NCI-H146 treated with DMSO at 0.1 percent for 48 hours (cell line): ENCODE results near the gene HSPA9.

Experiments
- DNase-seq: peaks from one replicate; lab custom pipeline; 2025; ENCODE audit not compliant: unreplicated experiment; lab: John Stamatoyannopoulos, UW

HSPA9 gene

DNA sequence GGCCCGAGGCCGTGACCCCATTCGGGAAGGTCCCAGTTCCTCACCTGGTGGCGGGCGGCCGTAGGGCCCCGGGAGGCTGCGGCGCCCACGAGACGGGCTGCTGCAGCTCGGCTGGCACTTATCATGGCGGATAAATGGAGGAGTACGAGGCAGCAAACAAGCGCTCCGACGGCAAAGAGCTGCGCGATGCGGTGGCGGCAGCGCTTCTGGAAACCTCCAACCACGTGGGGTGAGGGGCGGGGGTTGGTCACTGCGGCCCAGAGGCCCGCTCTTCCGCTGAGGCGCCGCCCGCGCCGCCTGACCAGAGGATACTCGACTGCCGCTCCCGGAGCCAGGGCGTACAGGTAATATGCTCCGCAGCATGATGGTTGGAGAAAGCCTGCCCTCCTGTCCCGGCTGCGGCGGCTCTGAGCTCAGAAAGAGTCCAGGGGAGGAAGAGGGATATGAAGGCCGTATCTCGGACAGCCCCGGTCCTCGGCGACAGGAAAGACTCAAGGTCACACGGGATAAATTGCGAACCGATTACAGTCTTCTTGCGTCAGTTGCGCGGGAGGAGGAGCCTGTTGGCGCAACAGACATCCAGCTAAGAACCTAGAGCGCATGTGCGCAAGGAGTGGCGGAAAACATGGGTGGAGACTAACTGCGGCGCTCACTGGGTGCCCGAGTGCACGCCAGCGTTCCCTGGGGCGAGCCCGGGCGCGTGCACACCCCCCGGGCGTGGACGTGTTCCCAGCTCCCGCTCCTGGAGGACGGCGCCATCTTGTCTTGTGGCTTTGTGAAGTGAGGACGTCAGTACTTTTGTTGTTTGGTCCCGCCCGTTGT lies at the start of gene HSPA9:
Gene HSPA9 (minus strand): TSS at position 208 of the 822 bp plus-strand sequence. CDS start 83 bp downstream, at position 125.
- DNase-seq = peak; percentile 95

DNA sequence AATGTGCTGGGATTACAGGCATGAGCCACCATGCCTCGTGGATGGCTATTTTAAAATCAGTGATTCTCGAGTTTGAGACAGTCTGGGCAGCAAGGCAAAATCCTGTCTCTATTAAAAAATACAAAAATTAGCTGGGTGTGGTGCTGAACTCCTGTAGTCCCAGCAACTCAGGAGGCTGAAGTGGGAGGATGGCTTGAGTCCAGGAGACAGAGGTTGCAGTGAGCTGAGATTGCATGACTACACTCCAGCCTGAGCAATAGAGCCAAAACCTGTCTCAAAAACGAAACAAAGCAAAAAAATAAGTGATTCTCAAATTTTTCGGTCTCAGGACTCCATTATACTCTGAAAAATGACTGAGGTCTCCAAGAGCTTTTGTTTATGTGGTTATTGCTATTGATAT lies 47.9 kb upstream of the HSPA9 start:
- DNase-seq = no peak

DNA sequence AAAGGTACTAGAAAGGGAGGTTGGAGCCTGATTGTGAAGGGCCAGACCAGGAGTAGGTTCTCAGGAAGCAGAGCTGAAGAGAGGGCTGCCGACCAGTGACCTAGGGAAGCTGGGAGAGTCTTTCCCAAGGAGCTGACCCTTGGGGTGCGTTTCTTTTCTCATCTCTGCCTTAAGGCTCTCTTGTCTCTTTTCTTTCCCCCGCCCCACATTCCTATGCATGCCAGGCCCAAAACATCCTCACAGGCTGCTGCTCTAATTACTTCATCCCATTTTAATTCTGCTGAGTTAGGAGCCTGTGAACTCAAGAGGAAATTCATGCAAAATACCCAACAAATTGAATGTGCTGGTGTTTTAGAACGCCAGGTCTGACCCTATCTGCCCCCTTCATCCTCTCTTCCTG lies 46.9 kb upstream of the HSPA9 start:
- DNase-seq = no peak

DNA sequence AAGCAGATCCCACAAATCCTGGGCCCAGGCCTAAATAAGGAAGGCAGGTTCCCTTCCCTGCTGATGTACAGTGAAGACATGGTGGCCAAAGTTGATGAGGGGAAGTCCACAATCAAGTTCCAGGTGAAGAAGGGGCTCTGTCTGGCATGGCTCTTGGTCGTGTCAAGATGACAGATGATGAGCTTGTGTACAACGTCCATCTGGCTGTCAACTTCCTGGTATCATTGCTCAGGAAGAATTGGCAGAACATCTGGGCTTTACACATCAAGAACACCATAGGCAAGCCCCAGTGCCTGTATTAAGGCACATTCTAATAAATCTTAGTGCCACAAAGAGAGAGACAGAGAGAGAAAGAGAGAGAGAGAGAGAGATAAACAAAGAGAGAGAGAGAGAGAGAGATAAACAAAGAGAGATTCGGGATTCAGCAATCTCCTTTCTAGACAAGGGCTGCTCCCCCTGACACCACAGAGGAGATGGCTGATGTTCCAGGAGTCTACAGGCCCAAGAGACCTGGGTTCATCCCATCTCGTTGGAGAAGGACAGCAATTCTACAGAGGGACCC lies 45.5 kb upstream of the HSPA9 start:
- no peak for DNase-seq

DNA sequence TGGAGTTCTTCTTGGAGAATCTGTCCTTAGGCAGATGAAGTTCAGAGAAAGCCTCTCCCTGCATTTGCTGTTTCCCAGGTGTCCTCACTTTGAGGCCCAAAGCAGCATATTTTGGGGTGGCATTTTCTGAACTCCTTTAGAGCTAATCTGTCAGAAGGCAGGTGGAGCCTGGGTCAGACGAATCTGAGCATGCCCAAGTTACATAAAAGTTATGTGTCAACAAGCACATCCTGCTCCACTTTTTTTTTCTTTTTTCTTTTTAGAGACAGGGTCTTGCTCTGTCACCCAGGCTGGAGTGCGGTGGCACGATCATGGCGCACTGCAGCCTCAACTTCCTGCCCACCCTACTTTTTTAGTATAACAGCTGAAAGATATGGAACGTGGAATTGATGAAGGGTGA lies 41.3 kb upstream of the HSPA9 start:
- no peak for DNase-seq

DNA sequence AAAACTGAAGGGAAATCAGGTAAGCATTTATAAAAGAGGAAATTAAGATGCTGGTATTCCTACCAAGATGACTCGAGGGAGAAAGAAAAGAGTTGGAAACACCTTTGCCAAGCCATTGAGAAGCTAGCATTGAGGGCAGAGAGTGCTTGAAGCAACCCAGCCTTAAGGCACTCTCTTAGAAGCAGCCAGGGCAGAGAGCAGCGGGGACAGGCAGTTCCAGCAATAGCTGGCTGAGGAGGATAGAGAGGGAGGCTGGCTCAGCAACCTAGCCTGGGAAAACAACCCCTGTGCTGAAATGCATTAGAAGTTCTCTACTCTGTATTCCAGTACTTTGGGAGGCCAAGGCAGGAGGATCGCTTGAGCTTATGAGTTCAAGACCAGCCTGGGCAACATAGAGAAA lies 40.3 kb upstream of the HSPA9 start:
- DNase-seq = no peak

DNA sequence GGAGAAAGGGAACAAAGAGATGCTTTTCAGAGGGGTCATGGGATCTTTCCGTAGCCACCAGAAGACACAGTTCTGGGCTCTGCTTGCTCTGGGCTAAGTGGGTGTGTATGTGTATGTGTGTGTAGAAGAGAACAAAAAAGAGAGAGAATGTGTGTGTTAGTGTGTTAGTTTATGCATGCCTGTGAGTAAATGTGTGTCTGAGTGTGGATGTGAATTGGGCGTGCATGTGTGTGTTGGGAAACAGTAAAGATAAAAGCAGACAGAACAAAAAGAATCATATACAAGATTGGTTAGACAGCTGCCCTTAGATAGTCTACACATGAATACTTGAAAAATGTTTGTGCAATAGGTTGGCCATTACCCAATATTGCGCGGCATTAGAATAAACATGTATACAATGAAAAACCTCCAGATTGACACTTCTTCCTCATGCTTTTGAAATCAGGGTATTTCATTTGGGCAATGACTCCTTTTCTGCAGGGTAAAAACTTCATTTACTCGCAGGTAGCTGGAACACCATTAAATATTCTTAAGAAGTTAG lies 36.5 kb upstream of the HSPA9 start:
- DNase-seq = no peak

DNA sequence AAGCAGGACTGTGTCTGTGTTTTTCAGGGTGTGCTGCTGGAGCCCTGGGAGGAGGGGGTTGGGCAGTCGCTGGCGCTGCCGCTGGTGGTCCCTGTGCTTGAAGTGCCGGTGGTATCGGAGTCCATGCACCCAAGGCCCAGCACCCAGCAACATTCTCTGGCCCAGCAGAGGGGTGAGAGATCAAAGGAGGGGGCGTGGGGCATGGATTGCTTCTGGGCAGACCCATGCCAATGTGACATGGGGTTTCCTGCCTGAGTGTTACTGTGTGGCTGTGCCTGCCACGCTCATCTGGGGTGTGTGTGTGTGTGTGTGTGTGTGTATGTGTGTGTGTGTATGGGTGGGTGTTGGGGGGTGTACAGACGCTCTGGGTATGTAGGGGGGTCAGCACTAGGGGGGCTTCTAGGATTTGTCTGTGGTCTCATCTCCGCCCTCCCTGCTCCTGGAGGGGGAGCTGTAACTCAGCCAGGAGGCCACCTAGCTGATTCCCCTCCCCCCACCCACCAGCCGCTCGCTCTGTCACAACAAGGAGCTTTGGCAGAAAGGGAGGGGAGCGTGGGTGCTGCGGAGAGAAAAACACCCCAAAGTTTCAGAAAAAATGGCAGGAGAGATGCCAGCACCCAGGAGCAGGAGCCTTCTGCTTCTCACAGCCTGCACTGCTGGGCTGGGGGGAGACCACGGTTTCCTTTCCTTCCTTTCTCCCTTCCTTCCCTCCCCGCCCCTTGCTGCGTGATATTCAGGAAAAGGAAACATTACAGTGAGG lies 35.9 kb upstream of the HSPA9 start:
- DNase-seq = no peak

DNA sequence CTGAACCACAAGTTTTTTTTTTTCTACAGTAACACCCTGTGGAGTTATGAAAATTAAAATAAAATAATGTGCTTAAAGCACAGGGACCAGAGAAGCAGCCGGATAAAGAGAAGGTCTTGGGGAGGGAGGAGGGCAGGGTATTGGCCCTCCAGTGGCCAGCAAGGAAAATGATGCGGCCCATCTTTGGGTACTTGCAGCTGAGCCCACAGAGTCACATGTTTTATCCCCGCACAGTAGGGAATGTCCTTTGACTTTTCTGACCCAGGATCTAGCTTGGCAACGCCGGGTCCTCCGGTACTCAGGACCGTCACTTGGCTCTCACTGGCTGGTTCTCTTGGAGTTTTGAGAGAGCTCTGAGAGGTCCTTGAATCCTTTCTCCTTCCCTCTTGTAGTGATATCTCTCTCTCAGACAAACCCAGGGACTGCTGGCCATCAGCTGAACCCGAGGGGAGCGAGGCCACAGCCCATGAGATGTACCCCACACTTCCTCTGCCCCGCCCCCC lies 35.3 kb upstream of the HSPA9 start:
- no peak for DNase-seq

DNA sequence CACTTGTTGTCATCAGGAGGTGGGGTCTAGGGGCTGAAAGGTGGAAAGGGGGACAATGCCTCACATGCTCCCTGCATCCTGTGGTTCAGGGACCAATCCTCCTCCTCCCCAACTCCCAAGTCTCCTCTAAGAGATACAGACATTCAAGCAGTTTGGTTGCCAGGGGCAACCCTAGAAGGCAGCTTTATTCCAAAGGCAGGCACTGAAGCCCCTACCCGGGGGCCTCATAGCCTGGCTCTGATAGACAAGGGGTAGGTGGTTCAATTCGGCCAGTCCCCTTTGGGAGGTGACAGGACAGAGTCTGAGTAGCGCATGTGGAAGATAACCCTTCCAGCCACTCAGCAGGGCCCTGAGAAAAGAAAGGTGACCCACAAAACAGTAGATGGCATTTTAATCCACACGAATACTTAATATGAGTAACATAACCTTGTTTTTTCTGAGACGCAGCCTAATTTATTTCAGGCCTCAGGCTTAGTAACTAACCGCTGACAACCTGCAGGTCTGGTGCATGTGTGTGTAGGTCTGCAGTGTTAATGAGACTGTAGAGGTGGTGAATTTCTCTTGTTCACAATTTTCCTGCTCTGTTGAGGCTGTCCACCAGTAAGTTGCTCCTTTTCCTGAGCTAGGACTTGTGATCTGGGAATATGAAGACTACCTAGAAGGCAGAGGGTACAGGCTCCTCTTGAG lies 31.3 kb upstream of the HSPA9 start:
- no peak for DNase-seq

DNA sequence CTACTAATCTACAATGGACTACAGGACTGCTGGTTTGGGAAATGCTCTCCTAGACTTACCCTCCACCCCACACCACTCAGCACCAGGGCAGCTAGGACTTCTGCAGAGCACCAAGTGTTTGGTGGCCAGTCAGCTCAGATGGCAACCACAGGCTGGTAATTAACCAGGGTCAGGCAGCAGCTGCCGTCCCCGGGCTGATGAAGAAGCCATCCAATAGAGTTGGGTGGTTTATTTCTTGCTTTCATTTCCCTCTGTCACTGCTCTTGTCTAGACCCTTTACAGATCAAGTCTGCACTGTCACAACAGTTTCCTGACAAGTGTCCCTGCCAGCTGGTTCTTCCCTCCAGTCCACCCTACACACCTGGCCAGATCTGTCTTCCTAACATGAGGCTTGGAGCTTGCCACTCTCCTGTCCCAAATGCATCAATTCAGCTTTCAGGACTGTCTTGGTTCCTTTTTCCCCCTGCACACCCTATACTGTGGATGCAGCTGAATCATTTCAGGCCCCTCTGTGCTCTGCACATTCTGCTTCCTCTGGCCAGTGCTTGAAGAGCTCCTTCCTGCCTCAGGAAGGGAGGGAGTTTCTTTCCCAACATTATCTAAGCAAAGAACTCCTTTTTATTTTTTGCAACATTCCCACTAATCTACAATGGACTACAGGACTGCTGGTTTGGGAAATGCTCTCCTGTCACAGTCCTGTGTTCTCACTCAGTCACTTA lies 30.2 kb upstream of the HSPA9 start:
- no peak for DNase-seq

DNA sequence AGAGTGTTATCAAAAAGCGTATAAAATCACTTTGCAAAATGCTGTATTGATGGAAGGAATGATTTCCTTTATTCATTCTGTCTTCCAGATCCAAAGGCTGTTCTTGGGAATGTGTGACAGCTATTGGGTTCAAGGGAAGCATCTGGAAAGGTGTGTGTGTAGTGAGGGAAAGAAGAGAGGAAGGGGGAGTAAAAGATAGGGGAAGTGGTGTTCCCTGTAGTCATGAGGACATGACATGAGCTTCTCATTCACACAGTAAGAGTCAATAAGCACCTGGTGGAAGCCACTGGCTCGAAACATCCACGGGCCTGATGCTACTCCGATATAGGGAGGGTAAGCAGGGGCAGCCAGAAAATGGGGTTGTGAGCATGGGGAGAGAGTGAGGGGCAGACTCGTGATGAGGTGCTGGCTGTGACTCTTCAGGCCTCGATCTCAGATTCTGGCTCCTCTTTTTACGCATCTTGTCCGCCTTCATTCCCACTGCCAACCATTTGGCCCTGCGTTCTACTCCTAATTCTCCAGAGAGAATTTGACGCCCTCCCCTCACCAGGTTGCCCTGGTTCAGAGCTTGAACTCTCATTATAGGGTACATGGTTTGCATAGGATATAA lies 29.1 kb upstream of the HSPA9 start:
- DNase-seq = no peak

DNA sequence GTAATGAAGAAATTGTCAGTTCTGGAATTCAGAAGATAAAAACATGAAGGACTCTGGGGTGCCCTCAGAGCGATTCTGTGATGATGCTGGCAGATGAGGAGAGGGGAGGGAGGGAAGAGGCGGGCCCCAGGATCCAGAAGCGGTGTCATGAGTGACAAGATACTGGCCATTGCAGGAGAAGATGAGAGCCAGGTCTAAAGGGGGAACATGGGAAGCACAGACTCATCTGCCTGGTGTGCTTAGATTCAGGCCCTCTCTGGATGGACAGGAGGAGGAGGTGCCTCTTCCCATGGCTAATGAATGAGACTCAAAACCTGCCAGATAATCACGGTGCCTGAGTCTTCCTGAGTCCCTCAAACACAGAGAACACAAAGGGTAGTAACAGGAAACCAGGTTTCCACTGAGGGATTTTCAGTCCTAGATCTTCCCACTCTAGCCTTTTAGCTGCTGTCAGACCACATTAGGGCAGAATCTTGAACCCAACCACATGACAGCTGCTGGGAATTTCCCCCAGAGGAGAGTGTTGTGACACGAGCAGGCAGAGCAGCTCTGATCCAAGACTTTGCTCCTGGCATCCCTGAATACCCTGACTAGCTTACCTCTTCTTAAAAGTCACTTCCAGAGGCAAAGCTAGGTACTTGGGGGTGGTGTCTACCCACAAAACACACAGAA lies 28.2 kb upstream of the HSPA9 start:
- DNase-seq = no peak

DNA sequence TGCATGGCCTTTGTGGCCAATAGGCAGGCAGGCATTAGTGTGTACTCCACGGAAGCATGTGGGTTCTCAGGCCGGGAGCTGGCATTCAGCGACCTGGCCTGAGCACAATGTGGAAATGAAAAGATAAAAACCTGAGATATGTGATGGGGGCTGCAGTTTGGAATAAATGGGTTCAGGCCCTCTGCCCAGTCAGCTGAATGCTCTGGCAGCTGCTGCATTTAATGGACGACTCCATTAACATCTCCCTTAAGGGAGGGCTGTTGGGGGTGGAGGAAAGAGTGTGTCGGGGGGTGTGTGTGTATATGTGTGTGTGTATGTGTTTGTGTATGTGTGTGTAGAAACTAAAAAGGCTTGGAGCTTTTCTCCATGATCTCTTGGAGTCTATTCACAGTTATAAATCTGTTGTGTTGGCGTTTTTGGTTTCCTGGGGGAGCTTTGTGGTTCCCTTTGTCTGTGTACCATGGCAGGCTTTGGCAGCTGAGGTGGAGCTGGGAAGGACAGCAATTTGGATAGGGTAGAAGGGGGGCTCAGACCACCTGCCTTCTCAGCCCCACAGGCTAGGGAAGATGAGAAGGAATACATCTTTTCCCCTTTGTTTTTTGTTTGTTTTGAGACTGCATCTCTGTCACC lies 27.3 kb upstream of the HSPA9 start:
- no peak for DNase-seq

DNA sequence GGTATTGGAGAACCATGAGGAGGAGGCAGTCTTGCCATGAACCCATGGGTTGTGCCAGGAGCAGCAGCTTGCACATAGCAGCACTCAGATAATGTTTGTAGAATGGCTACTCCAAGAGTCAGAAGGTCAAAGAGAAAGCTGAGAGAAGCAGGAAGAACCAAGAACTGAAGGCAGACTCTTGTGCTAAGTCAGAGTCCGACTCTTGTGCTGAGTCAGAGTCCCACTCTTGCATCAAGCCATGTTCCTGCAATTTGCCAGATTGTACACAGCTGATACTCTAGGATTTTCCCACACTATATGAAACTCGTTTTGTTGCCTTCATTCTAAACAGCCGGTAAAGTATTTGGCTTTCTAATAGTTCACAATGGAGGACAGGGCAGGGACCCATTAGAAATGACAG lies 26.2 kb upstream of the HSPA9 start:
- DNase-seq = no peak

DNA sequence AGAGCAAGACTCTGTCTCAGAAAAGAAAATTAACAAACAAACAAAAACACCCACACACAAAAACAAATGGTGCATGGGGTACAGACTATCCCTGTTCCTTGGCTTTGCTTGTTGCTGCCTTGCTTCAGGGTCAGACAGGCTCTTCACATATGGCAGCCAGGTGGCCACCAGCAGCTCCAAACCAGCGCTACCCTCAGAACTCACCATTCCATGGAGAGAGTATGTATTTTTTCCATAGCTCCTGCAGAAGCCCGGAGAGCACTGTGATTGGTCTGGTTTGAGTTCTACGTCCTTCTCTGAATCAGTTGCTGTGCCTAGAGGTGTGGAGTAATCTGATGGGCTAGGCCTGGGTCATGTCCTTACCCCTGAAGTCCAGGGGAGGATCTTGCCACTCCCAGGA lies 25.2 kb upstream of the HSPA9 start:
- DNase-seq = no peak

DNA sequence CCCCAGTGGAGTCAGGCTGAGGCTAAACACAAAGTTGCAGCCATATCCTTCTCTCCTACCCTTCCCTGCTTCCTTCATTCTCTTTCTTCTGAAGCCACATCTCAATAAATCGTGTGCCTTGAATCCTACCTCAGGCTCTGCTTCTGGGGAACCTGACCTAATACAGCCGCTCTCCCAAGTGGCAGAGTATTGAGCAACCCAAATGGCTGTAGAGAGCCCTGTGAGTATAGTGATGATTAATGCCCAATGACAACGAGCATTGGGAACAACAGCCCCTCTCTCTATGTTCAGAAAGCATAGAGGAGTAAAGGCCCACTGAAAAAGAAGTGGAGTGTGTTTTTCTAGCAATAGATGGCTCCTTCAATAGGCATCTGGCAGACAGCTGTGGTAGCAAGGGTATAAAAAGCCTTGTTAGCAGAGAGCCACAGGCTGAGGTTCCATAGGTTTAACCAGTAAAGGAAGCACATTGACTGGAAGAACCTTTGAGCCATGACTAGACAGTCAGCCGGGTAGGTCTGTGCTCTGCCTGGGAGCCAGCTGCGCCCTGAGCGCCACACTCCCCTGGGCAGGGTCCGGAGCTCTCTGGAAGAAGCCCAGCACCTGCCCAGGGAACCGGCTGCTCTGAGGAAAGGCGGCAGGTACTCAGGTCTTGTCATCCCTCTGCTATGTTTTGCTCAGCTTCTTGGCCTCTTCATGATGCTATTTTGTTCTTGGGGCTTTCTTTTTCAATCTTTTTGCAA lies 22.6 kb upstream of the HSPA9 start:
- no peak for DNase-seq
